H1 (cell line): ENCODE measurements around the gene TCAP. TPM values are rescaled to one million over a fixed set of nuclear protein-coding genes. Genes with fewer than 3 reads are reported as not detected.
A peak's percentile ranks its signal among the peaks of the same experiment; 100 is the strongest.

Experiments used
- CTCF ChIA-PET: fragments of 300-600 bp; sonication (Branson Sonifier 250); formaldehyde crosslinking; loops from one replicate; lab custom pipeline; 2021; ENCODE audit not compliant: partially characterized antibody; lab: Charles Lee
- POLR2A ChIA-PET: fragments of 300-600 bp; sonication (Branson Sonifier 250); formaldehyde crosslinking; loops from one replicate; lab custom pipeline; 2021; ENCODE audit warnings: inconsistent platforms; ENCODE audit not compliant: partially characterized antibody; lab: Charles Lee
- DNase-seq, 2 experiments: peaks; one replicate each; pipeline versions ENCODE4 v3.0.0 to v3.0.0-alpha.2; 2010 to 2022; ENCODE audit warnings: low spot score in 2 of 2, low read depth in 1 of 2, mixed read lengths in 1 of 2
- FAIRE-seq: peaks from 2 replicates; lab custom pipeline; 2011; peaks lifted over from hg19 to GRCh38; lab: Jason Lieb, UNC
- H2AFZ ChIP-seq: 2 replicates; pipeline ENCODE4 v1.8.1; 2012; ENCODE audit warnings: low read length, inconsistent platforms
- H2AK5ac ChIP-seq: 2 replicates; pipeline ENCODE4 v1.6.1; 2013; ENCODE audit warnings: low read depth, low read length
- H2BK120ac ChIP-seq: replicated peaks from 2 replicates; pipeline ENCODE3; 2013; ENCODE audit warnings: low read depth, low read length, inconsistent platforms
- H2BK12ac ChIP-seq: 2 replicates; pipeline ENCODE4 v1.6.1; 2013; ENCODE audit warnings: low read depth, low read length
- H2BK15ac ChIP-seq: 2 replicates; pipeline ENCODE4 v1.6.1; 2013; ENCODE audit warnings: low read length
- H2BK20ac ChIP-seq: 2 replicates; pipeline ENCODE4 v1.6.1; 2013; ENCODE audit warnings: low read length
- H2BK5ac ChIP-seq: 2 replicates; pipeline ENCODE4 v1.6.1; 2013; ENCODE audit warnings: low read depth, low read length
- H3K14ac ChIP-seq: 2 replicates; pipeline ENCODE4 v1.6.1; 2013; ENCODE audit warnings: inconsistent platforms; ENCODE audit not compliant: insufficient read length
- H3K18ac ChIP-seq: 2 replicates; pipeline ENCODE4 v1.6.1; 2013; ENCODE audit warnings: low read length; ENCODE audit errors: extremely low read depth
- H3K23ac ChIP-seq: 2 replicates; pipeline ENCODE4 v1.6.1; 2013; ENCODE audit warnings: inconsistent platforms; ENCODE audit not compliant: insufficient read length
- H3K23me2 ChIP-seq: 2 replicates; pipeline ENCODE4 v1.6.1; 2013; ENCODE audit warnings: low read depth, low read length
- H3K27ac ChIP-seq: 2 replicates; pipeline ENCODE4 v1.6.1; 2011; ENCODE audit warnings: low read depth, low read length, inconsistent platforms
- H3K27me3 ChIP-seq, 4 experiments: replicated peaks in 1 of 4; 1 replicate in 1 of 4; 2 replicates in 3 of 4; pipeline versions ENCODE4 v1.6.1 to v1.8.1; 2011 to 2013; ENCODE audit warnings: low read length in 3 of 4, mild to moderate bottlenecking in 3 of 4, inconsistent platforms in 2 of 4, mixed read lengths in 2 of 4, moderate library complexity in 1 of 4; ENCODE audit not compliant: control insufficient read depth in 3 of 4, insufficient read depth in 3 of 4; ENCODE audit errors: extremely low read depth in 1 of 4
- H3K36me3 ChIP-seq, 4 experiments: 2 replicates each; pipeline versions ENCODE4 v1.6.1 to v1.8.1; 2011 to 2013; ENCODE audit warnings: mild to moderate bottlenecking in 4 of 4, low read length in 3 of 4, moderate library complexity in 2 of 4, control low read depth in 1 of 4, inconsistent platforms in 1 of 4; ENCODE audit not compliant: insufficient read depth in 4 of 4, control insufficient read depth in 2 of 4
- H3K4ac ChIP-seq: replicated peaks from 2 replicates; pipeline ENCODE3; 2013; ENCODE audit warnings: low read length, low read depth, mixed read lengths, inconsistent platforms; ENCODE audit not compliant: insufficient read length
- H3K4me1 ChIP-seq, 4 experiments: replicated peaks in 1 of 4; 1 replicate in 1 of 4; 2 replicates in 3 of 4; pipeline versions ENCODE4 v1.6.1 to v1.8.1; 2011 to 2013; ENCODE audit warnings: low read length in 3 of 4, inconsistent platforms in 2 of 4, mixed read lengths in 1 of 4; ENCODE audit not compliant: insufficient read depth in 4 of 4, control insufficient read depth in 3 of 4
- H3K4me2 ChIP-seq, 2 experiments: 2 replicates each; pipeline versions ENCODE4 v1.6.1 to v1.8.1; 2011 to 2013; ENCODE audit warnings: low read depth in 2 of 2, low read length in 2 of 2, control low read depth in 1 of 2, inconsistent platforms in 1 of 2, mild to moderate bottlenecking in 1 of 2; ENCODE audit not compliant: insufficient read depth in 1 of 2
- H3K4me3 ChIP-seq, 4 experiments: fragments of 200-600, 300-600 bp in 1 of 4; sonication (generic), shearing (Covaris generic), sonication (Bioruptor Twin) in 1 of 4; 2 replicates each; pipeline versions ENCODE4 v1.5.1 to v1.8.1; 2011 to 2016; ENCODE audit warnings: low read length in 4 of 4, low read depth in 3 of 4, control low read depth in 2 of 4, inconsistent platforms in 2 of 4, mild to moderate bottlenecking in 2 of 4, mixed read lengths in 1 of 4, moderate library complexity in 1 of 4; ENCODE audit not compliant: insufficient read depth in 2 of 4; ENCODE audit errors: extremely low read depth in 1 of 4
- H3K56ac ChIP-seq: replicated peaks from 2 replicates; pipeline ENCODE3; 2013; ENCODE audit warnings: low read depth, mild to moderate bottlenecking, mixed read lengths, low read length, inconsistent platforms; ENCODE audit not compliant: insufficient read length
- H3K79me1 ChIP-seq: 2 replicates; pipeline ENCODE4 v1.6.1; 2013; ENCODE audit warnings: low read depth, low read length, control low read depth
- H3K79me2 ChIP-seq, 2 experiments: 2 replicates each; pipeline versions ENCODE4 v1.6.1 to v1.8.1; 2012 to 2013; ENCODE audit warnings: low read length in 2 of 2, mild to moderate bottlenecking in 2 of 2, inconsistent platforms in 1 of 2; ENCODE audit not compliant: insufficient read depth in 2 of 2, control insufficient read depth in 1 of 2
- H3K9ac ChIP-seq, 4 experiments: replicated peaks in 1 of 4; 1 replicate in 1 of 4; 2 replicates in 3 of 4; pipeline versions ENCODE4 v1.6.1 to v1.8.1; 2011 to 2013; ENCODE audit warnings: low read depth in 3 of 4, low read length in 3 of 4, control low read depth in 2 of 4, mild to moderate bottlenecking in 2 of 4, moderate library complexity in 2 of 4, inconsistent platforms in 1 of 4; ENCODE audit errors: extremely low read depth in 1 of 4
- H3K9me3 ChIP-seq, 2 experiments: 2 replicates each; pipeline versions ENCODE4 v1.6.1 to v1.8.1; 2012 to 2013; ENCODE audit warnings: mild to moderate bottlenecking in 2 of 2, moderate library complexity in 2 of 2, control low read depth in 1 of 2, inconsistent platforms in 1 of 2, low read depth in 1 of 2, low read length in 1 of 2, mixed read lengths in 1 of 2; ENCODE audit not compliant: insufficient read depth in 2 of 2
- H4K20me1 ChIP-seq, 2 experiments: replicated peaks in 1 of 2; 2 replicates each; pipeline versions ENCODE3 to v1.8.1; 2011 to 2013; ENCODE audit warnings: inconsistent platforms in 2 of 2, low read length in 2 of 2, mild to moderate bottlenecking in 1 of 2; ENCODE audit not compliant: insufficient read depth in 2 of 2, control insufficient read depth in 1 of 2
- H4K5ac ChIP-seq: 2 replicates; pipeline ENCODE4 v1.6.1; 2013; ENCODE audit warnings: low read length, low read depth, mixed read lengths, inconsistent platforms; ENCODE audit not compliant: insufficient read length
- H4K8ac ChIP-seq: 2 replicates; pipeline ENCODE4 v1.8.0; 2013; ENCODE audit warnings: mild to moderate bottlenecking, moderate library complexity, low read length, inconsistent platforms; ENCODE audit not compliant: insufficient read depth; ENCODE audit errors: extremely low read depth
- H4K91ac ChIP-seq: replicated peaks from 2 replicates; pipeline ENCODE3; 2013; ENCODE audit warnings: low read length, mixed read lengths, inconsistent platforms; ENCODE audit not compliant: insufficient read length
- BACH1 ChIP-seq: IDR thresholded peaks from 2 replicates; pipeline ENCODE4 v1.6.1; 2012; ENCODE audit warnings: low read length, improper control_type of control experiment
- CTBP2 ChIP-seq: IDR thresholded peaks from 2 replicates; pipeline ENCODE4 v1.7.0; 2011; ENCODE audit warnings: borderline replicate concordance, mild to moderate bottlenecking, moderate library complexity, mixed read lengths, low read length; ENCODE audit not compliant: insufficient read depth, insufficient read length
- CTCF ChIP-seq, 3 experiments: IDR thresholded peaks; 1 replicate in 2 of 3; 2 replicates in 1 of 3; pipeline versions ENCODE4 v1.5.1 to v1.6.1; 2011; ENCODE audit warnings: low read length in 3 of 3, mild to moderate bottlenecking in 3 of 3, inconsistent platforms in 2 of 3, low read depth in 1 of 3, moderate library complexity in 1 of 3; ENCODE audit not compliant: insufficient read depth in 1 of 3; ENCODE audit errors: control extremely low read depth in 1 of 3
- RAD21 ChIP-seq, 2 experiments: IDR thresholded peaks in 1 of 2; conservative IDR thresholded peaks in 1 of 2; 2 replicates each; pipeline ENCODE4 v1.6.1; 2011; ENCODE audit warnings: low read depth in 2 of 2, low read length in 2 of 2, improper control_type of control experiment in 1 of 2, inconsistent platforms in 1 of 2, mild to moderate bottlenecking in 1 of 2, moderate library complexity in 1 of 2
- SIRT6 ChIP-seq: IDR thresholded peaks from one replicate; pipeline ENCODE4 v1.7.1; 2012; ENCODE audit warnings: low read length, inconsistent platforms
- TEAD4 ChIP-seq: IDR thresholded peaks from 2 replicates; pipeline ENCODE4 v1.6.1; 2012; ENCODE audit warnings: low read depth, low read length, inconsistent platforms, mixed read lengths
- YY1 ChIP-seq: IDR thresholded peaks from 2 replicates; pipeline ENCODE4 v1.6.1; 2011; ENCODE audit warnings: low read depth, mild to moderate bottlenecking, low read length
- WGBS, 2 experiments: shearing (Covaris generic) in 1 of 2; methylation state at CpG; one replicate each; pipeline versions ENCODE4 v1.1.6 to v1.1.7; 2013 to 2015; ENCODE audit warnings: low lambda C conversion rate in 2 of 2, mixed read lengths in 2 of 2, inconsistent platforms in 1 of 2, low coverage in 1 of 2, missing lambda C conversion rate in 1 of 2; ENCODE audit not compliant: insufficient replicate concordance in 2 of 2, insufficient coverage in 1 of 2, insufficient read length in 1 of 2; ENCODE audit errors: extremely low coverage in 1 of 2, missing lambda C conversion rate in 1 of 2; 5-methylcytosine and 5-hydroxymethylcytosine counted together
- polyA plus RNA-seq, 7 experiments: library from polyadenylated mRNA; depleted of rRNA in 3 of 7; stranded (reverse) in 5 of 7; unstranded in 2 of 7; fragments of >200 nt in 5 of 7; fragments of 200-250 nt in 2 of 7; gene quantifications; 1 replicate in 5 of 7; 2 replicates in 1 of 7; 4 replicates in 1 of 7; pipeline versions ENCODE4 v1.2.1 to v1.2.3, GENCODE V29; 2011 to 2013; ENCODE audit warnings: missing spikeins in 2 of 7, mixed read lengths in 2 of 7
- total RNA-seq: library from RNA; stranded (reverse); fragmentation: NEBNext Ultra II Directional; extraction: Animal tissue kit (Norgen Biotek cat#: 25700); gene quantifications from 2 replicates; pipeline ENCODE4 v1.2.1, GENCODE V29; 2021

The TCAP gene
- total and polyA plus RNA-seq, 2 of the 8 experiments (the other 6 are each of a cell fraction or from before 2014, with no cell fraction given) = 0.82 to 1.4 TPM

- no peak overlapping the region for H3K23ac ChIP-seq
- FAIRE-seq (peak; percentile 32), DNase-seq (peak in 1 of 2 experiments; percentile 99)
- no peak overlapping the region for H4K8ac ChIP-seq
- 0 out of 2 replicates have a peak overlapping the region, but pooled peaks have one; percentile 27 for H2BK12ac ChIP-seq
- H4K20me1 ChIP-seq = peaks cover 0 to 1% of the 10 kb centered on the region in 2 experiments
- ChIA-PET POLR2A (interaction anchor here (0.6 to 2.6 kb wide), 7 partner anchors 10 to 76 kb away, joined by 3 to 9 read pairs (median 4); partner anchors contain the start of gene PGAP3), CTCF (interaction anchor here (0.6 to 49.2 kb wide), 30 partner anchors 0 to 742 kb away, joined by 3 to 1885 read pairs (median 4); partner anchors contain the start of genes ERBB2, NEUROD2, PGAP3 and PNMT)
- H3K4me2 ChIP-seq = peak overlapping the region in 1 of 2 experiments; percentile 5; a peak in 1 of 4 replicates
- H4K5ac ChIP-seq = no peak overlapping the region
- H2BK5ac ChIP-seq = no peak overlapping the region
- H3K27ac ChIP-seq = no peak overlapping the region
- TF ChIP-seq YY1 (peak; percentile 7; the same call in 1 of the 2 replicates), SIRT6 (no peak), BACH1 (no peak), TEAD4 (no peak), CTCF (IDR thresholded peaks at IDR 0.05; ENCODE audit: control extremely low read depth in 1 of 3, insufficient read depth in 1 of 3, low read depth in 1 of 3, low read length in 3 of 3) (peak; percentile 89 to 95 (median 91)), CTBP2 (peak; percentile 65), RAD21 (IDR thresholded peaks at IDR 0.05 in 1 of 2, conservative IDR thresholded peaks at IDR 0.05 in 1 of 2; ENCODE audit: low read depth in 2 of 2, low read length in 2 of 2) (peak; percentile 88 to 92)
- peaks cover 4 to 25% (median 20%) of the 10 kb centered on the region in 4 experiments for H3K4me1 ChIP-seq
- H3K4me3 ChIP-seq = no peak overlapping the region
- H3K9me3 ChIP-seq = no peaks in the 10 kb centered on the region
- no peak overlapping the region for H3K56ac ChIP-seq
- H2AFZ ChIP-seq = no peak overlapping the region
- H2BK15ac ChIP-seq = peak overlapping the region; percentile 46; the same call in 1 of the 2 replicates
- H2AK5ac ChIP-seq = no peak overlapping the region
- H3K4ac ChIP-seq = no peak overlapping the region
- WGBS, 2 experiments = 22% methylated on average over 16 of the region's 16 CpGs; no CpG with 5 or more reads in 1 of the 2 experiments
- H3K27me3 ChIP-seq = peaks cover 13 to 57% (median 50%) of the 10 kb centered on the region in 4 experiments
- H3K79me1 ChIP-seq = no peaks in the 10 kb centered on the region
- peak overlapping the region; percentile 31 for H4K91ac ChIP-seq
- no peaks in the 10 kb centered on the region for H3K79me2 ChIP-seq
- peak overlapping the region; percentile 72 for H2BK20ac ChIP-seq
- H2BK120ac ChIP-seq = no peak overlapping the region
- no peaks in the 10 kb centered on the region for H3K36me3 ChIP-seq
- H3K9ac ChIP-seq = no peak overlapping the region
- H3K14ac ChIP-seq = no peak overlapping the region
- H3K18ac ChIP-seq = peak overlapping the region; percentile 32; the same call in 1 of the 2 replicates
- H3K23me2 ChIP-seq = peaks cover 15% of the 10 kb centered on the region
Measured at GRCh38 chr17:39623356-39623950, 41.7 kb upstream of the TCAP start.
